NCI-H187 (cell line): ENCODE measurements around the gene KIF1A.

Experiments
- DNase-seq, 2 experiments: peaks; one replicate each; lab custom pipeline; 2025; lab: John Stamatoyannopoulos, UW

The KIF1A gene

GRCh38 chr2:240819126-240819857 is 727 bp downstream of the KIF1A start:
- DNase-seq, result peak in 1 of 2 experiments; percentile 19

- no peak for DNase-seq
Measured at GRCh38 chr2:240818293-240819125, 1.5 kb downstream of the KIF1A start.

GRCh38 chr2:240817496-240818292 is 2.3 kb downstream of the KIF1A start:
- no peak for DNase-seq

GRCh38 chr2:240816584-240817495 is 3.2 kb downstream of the KIF1A start:
- DNase-seq, result no peak

GRCh38 chr2:240815761-240816583 is 4.0 kb downstream of the KIF1A start:
- no peak for DNase-seq

- DNase-seq, result no peak
Measured at GRCh38 chr2:240814946-240815760, 4.9 kb downstream of the KIF1A start.

- DNase-seq, result no peak
Measured at GRCh38 chr2:240814280-240814679, 5.7 kb downstream of the KIF1A start.

GRCh38 chr2:240813231-240813921 is 6.6 kb downstream of the KIF1A start:
- DNase-seq, result no peak

GRCh38 chr2:240812721-240813120 is 7.3 kb downstream of the KIF1A start:
- DNase-seq, result no peak

GRCh38 chr2:240812301-240812680 is 7.7 kb downstream of the KIF1A start:
- no peak for DNase-seq

- DNase-seq, result no peak
Measured at GRCh38 chr2:240811346-240812300, 8.4 kb downstream of the KIF1A start.

- DNase-seq, result no peak
Measured at GRCh38 chr2:240810621-240811020, 9.4 kb downstream of the KIF1A start.

- no peak for DNase-seq
Measured at GRCh38 chr2:240810199-240810598, 9.8 kb downstream of the KIF1A start.

- no peak for DNase-seq
Measured at GRCh38 chr2:240809276-240809675, 10.7 kb downstream of the KIF1A start.

GRCh38 chr2:240806459-240806858 is 13.6 kb downstream of the KIF1A start:
- no peak for DNase-seq

- DNase-seq, result no peak
Measured at GRCh38 chr2:240806006-240806405, 14.0 kb downstream of the KIF1A start.

GRCh38 chr2:240803191-240803590 is 16.8 kb downstream of the KIF1A start:
- no peak for DNase-seq
